Measurements from ENCODE around the gene ARHGAP44.
"Not testable (repeated sequence)": the region's sequence is repeated elsewhere in the genome, so short reads cannot be mapped to it uniquely, and the experiment has no call there.

The ARHGAP44 gene

GRCh38 chr17:12866244-12866643 lies 76.9 kb downstream of the ARHGAP44 start:
- TF ChIP-seq CTCF (IDR thresholded peaks at IDR 0.05; ENCODE audit: low read depth, low read length, missing control alignments) = no peak

GRCh38 chr17:12867726-12868125 lies 78.4 kb downstream of the ARHGAP44 start:
- DNase-seq (ENCODE audit: low read depth) = no peak
- no peak for TF ChIP-seq CTCF (IDR thresholded peaks at IDR 0.05; ENCODE audit: low read depth, low read length, missing control alignments)
- no peak overlapping the region; the same call in 1 of the 2 replicates for H3K4me3 ChIP-seq (ENCODE audit: low read depth, low read length)

More at GRCh38 chr17:12866244-12866643, 76.9 kb downstream of the ARHGAP44 start:
- peak overlapping the region; percentile 23; the same call in 1 of the 2 replicates for H3K4me3 ChIP-seq (ENCODE audit: low read depth, low read length)
- DNase-seq (ENCODE audit: low read depth) = no peak

DNA sequence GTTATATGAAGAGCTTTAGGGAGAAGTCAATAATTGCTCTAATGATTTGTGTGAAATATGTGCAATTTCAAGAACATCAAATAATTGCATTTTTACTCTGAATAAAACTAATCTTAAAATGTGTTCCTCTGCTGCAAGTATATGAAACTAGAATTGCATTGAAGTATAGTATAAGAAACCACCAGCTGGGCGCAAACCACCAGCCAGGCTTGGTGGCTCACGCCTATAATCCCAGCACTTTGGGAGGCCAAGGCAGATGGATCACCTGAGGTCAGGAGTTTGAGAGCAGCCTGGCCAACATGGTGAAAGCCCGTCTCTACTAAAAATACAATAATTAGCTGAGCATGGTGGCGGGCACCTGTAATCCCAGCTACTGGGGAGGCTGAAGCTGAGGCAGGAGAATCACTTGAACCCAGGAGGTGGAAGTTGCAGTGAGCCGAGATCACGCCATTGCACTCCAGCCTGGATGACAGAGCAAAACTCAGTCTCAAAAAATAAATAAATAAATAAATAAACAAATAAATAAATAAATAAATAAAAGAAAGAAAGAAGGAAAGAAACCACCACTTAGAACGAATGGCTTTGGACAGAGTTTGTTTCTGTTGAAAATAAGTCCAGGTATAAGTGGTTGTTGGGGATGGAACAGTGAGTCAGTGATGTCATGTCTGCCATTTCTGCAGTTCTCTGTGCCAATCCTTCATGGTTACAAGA lies 84.3 kb downstream of the ARHGAP44 start:
- H3K4me3 ChIP-seq (ENCODE audit: low read depth, low read length); DNase-seq (ENCODE audit: low read depth): not testable (repeated sequence)

GRCh38 chr17:12877953-12878669 lies 88.8 kb downstream of the ARHGAP44 start:
- DNase-seq (ENCODE audit: low read depth) = no peak
- no peak for TF ChIP-seq CTCF (IDR thresholded peaks at IDR 0.05; ENCODE audit: low read depth, low read length, missing control alignments)
- H3K4me3 ChIP-seq (ENCODE audit: low read depth, low read length) = no peak overlapping the region

GRCh38 chr17:12879096-12879495 lies 89.8 kb downstream of the ARHGAP44 start:
- not testable (repeated sequence) for DNase-seq (ENCODE audit: low read depth); H3K4me3 ChIP-seq (ENCODE audit: low read depth, low read length)

GRCh38 chr17:12883472-12883871 lies 94.2 kb downstream of the ARHGAP44 start:
- no peak for DNase-seq (ENCODE audit: low read depth)
- no peak overlapping the region for H3K4me3 ChIP-seq (ENCODE audit: low read depth, low read length)
- TF ChIP-seq CTCF (IDR thresholded peaks at IDR 0.05; ENCODE audit: low read depth, low read length, missing control alignments) = no peak

- no peak for DNase-seq (ENCODE audit: low read depth)
- no peak for TF ChIP-seq CTCF (IDR thresholded peaks at IDR 0.05; ENCODE audit: low read depth, low read length, missing control alignments)
- H3K4me3 ChIP-seq (ENCODE audit: low read depth, low read length) = no peak overlapping the region
Observed at GRCh38 chr17:12887088-12887487, 97.8 kb downstream of the ARHGAP44 start.

All from GM12864 (cell line).